Tibial nerve (tissue), 4 donors: Measurements from ENCODE around the gene FANCI.

Source experiments
- CTCF ChIP-seq, 5 experiments: fragments of 200-600 bp in 3 of 5; fragments of 450-650 bp in 2 of 5; sonication (generic) in 3 of 5; IDR thresholded peaks; one replicate each; pipeline ENCODE4 v1.5.1; 2016 to 2019; ENCODE audit warnings: antibody characterized with exemption in 5 of 5, mild to moderate bottlenecking in 3 of 5, moderate library complexity in 2 of 5
- EP300 ChIP-seq, 2 donors: sonication (generic); formaldehyde crosslinking; IDR thresholded peaks; one replicate each; pipeline ENCODE4 v1.6.1; 2017; ENCODE audit warnings: antibody characterized with exemption in 2 of 2, mild to moderate bottlenecking in 1 of 2
- POLR2A ChIP-seq, 2 donors: fragments of 450-650 bp; IDR thresholded peaks; one replicate each; pipeline ENCODE4 v1.6.1; 2017; ENCODE audit warnings: antibody characterized with exemption in 2 of 2, mild to moderate bottlenecking in 2 of 2, moderate library complexity in 2 of 2

DNA sequence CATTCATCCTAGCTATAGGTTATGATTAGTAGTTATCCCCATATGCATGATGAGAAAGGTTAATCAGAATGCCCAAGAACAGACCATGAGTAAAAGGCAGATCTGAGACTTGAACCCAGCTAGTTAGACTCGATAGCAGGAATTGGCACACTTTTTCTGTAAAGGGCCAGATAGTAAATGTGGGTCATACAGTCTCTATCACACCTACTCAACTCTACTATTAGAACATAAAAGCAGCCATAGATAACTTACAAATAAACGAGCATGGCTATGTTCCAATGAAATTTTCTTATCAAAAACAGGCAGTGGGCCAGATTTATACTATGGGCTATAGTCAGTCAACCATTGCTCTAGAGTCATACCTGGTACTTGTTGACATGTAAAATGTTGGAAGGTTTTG, 66.2 kb downstream of the FANCI start:
- TF ChIP-seq CTCF (IDR thresholded peaks at IDR 0.05) (no peak), POLR2A (IDR thresholded peaks at IDR 0.05) (no peak), EP300 (IDR thresholded peaks at IDR 0.05) (no peak)
